ENCODE measurements around the gene ARHGAP6.

The ARHGAP6 gene

DNA sequence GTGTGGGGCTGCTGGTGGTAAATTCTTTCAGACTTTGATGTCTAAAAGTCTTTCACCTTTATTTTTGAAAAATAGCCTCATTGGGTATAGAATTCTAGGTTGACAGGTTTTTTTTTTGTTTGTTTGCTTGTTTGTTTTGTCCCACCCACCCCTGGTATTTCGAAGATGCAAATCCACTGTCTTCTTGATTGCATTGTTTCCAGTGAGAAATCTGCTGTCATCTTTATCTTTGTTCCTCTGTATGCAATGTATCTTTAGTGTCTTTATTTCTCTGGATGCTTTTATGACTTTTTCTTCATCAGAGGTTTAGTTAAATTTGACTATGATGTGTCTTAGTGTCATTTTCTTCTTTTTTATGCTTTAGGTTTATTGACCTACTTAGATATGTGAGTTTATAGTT lies 575.9 kb downstream of the ARHGAP6 start:
- no peak for DNase-seq (ENCODE audit: low read depth, low spot score)
- Histone ChIP-seq H3K4me3 (ENCODE audit: insufficient read length, low read depth) (no peak overlapping the region), H3K4me1 (ENCODE audit: insufficient read depth, insufficient read length) (no peaks in the 10 kb centered on the region), H3K36me3 (ENCODE audit: insufficient read depth, insufficient read length, low read length) (no peaks in the 10 kb centered on the region), H3K27me3 (ENCODE audit: insufficient read depth, insufficient read length) (no peaks in the 10 kb centered on the region), H3K9me3 (ENCODE audit: insufficient read depth, low read length) (peaks cover 19% of the 10 kb centered on the region), H3K9ac (ENCODE audit: insufficient read length, low read depth) (no peak overlapping the region)
- no peak for TF ChIP-seq SUZ12 (IDR thresholded peaks at IDR 0.05; ENCODE audit: extremely low read depth, insufficient read depth, insufficient read length)
- TF ChIP-seq ZNF274 (IDR thresholded peaks at IDR 0.05; ENCODE audit: low read depth, low read length) = no peak
- no peak for TF ChIP-seq YY1 (IDR thresholded peaks at IDR 0.05; ENCODE audit: insufficient read depth, insufficient read length)
